H9 (cell line): ENCODE results near the gene LRFN2. TPM values are rescaled to one million over a fixed set of nuclear protein-coding genes. Genes with fewer than 3 reads are reported as not detected.

ENCODE experiments used
- DNase-seq: peaks from one replicate; pipeline ENCODE4 v3.0.0-alpha.2; 2017
- H2AFZ ChIP-seq: one replicate; pipeline ENCODE4 v1.6.1; 2013; ENCODE audit warnings: mild to moderate bottlenecking, low read length, control low read depth, moderate library complexity
- H2AK5ac ChIP-seq: 2 replicates; pipeline ENCODE4 v1.6.1; 2013; ENCODE audit warnings: low read length, control low read depth, mixed read lengths; ENCODE audit not compliant: insufficient read length
- H2BK120ac ChIP-seq: one replicate; pipeline ENCODE4 v1.6.1; 2013; ENCODE audit warnings: low read depth, mild to moderate bottlenecking, low read length, control low read depth, inconsistent platforms; ENCODE audit not compliant: poor library complexity, severe bottlenecking
- H2BK12ac ChIP-seq: 2 replicates; pipeline ENCODE4 v1.6.1; 2013; ENCODE audit warnings: low read length, control low read depth, mixed read lengths, low read depth; ENCODE audit not compliant: insufficient read length
- H2BK15ac ChIP-seq: 2 replicates; pipeline ENCODE4 v1.6.1; 2013; ENCODE audit warnings: low read depth, low read length, control low read depth
- H2BK20ac ChIP-seq: one replicate; pipeline ENCODE4 v1.6.1; 2013; ENCODE audit warnings: low read depth, mild to moderate bottlenecking, low read length, control low read depth, inconsistent platforms; ENCODE audit not compliant: poor library complexity, severe bottlenecking
- H2BK5ac ChIP-seq: 2 replicates; pipeline ENCODE4 v1.6.1; 2013; ENCODE audit warnings: low read length, control low read depth, mixed read lengths; ENCODE audit not compliant: insufficient read length
- H3K14ac ChIP-seq: 2 replicates; pipeline ENCODE4 v1.6.1; 2013; ENCODE audit warnings: low read length, control low read depth; ENCODE audit not compliant: insufficient read depth
- H3K18ac ChIP-seq: 2 replicates; pipeline ENCODE4 v1.6.1; 2013; ENCODE audit warnings: low read depth, mild to moderate bottlenecking, mixed read lengths, low read length, control low read depth; ENCODE audit not compliant: insufficient read length
- H3K23ac ChIP-seq: 2 replicates; pipeline ENCODE4 v1.6.1; 2013; ENCODE audit warnings: low read length, control low read depth, mixed read lengths, low read depth; ENCODE audit not compliant: insufficient read length
- H3K23me2 ChIP-seq: 2 replicates; pipeline ENCODE4 v1.6.1; 2013; ENCODE audit warnings: low read depth, mild to moderate bottlenecking, mixed read lengths, low read length, control low read depth; ENCODE audit not compliant: insufficient read length, poor library complexity, severe bottlenecking
- H3K27ac ChIP-seq: 2 replicates; pipeline ENCODE4 v1.5.1; 2013; ENCODE audit warnings: low read length, control low read depth, mixed read lengths, low read depth; ENCODE audit not compliant: insufficient read length
- H3K27me3 ChIP-seq: 2 replicates; pipeline ENCODE4 v1.6.1; 2013; ENCODE audit warnings: low read length, control low read depth, inconsistent platforms; ENCODE audit not compliant: insufficient read depth
- H3K4ac ChIP-seq: 2 replicates; pipeline ENCODE4 v1.6.1; 2013; ENCODE audit warnings: low read depth, mild to moderate bottlenecking, control low read depth, inconsistent platforms, low read length, moderate library complexity
- H3K4me1 ChIP-seq: 2 replicates; pipeline ENCODE4 v1.6.1; 2013; ENCODE audit warnings: low read length, control low read depth, inconsistent platforms; ENCODE audit not compliant: insufficient read depth
- H3K4me2 ChIP-seq: 2 replicates; pipeline ENCODE4 v1.6.1; 2013; ENCODE audit warnings: low read length, control low read depth, mixed read lengths; ENCODE audit not compliant: insufficient read length, insufficient read depth
- H3K56ac ChIP-seq: 2 replicates; pipeline ENCODE4 v1.6.1; 2013; ENCODE audit warnings: low read depth, mild to moderate bottlenecking, mixed read lengths, low read length, control low read depth; ENCODE audit not compliant: insufficient read length
- H3K79me1 ChIP-seq: 2 replicates; pipeline ENCODE4 v1.6.1; 2013; ENCODE audit warnings: low read depth, mild to moderate bottlenecking, moderate library complexity, low read length, control low read depth, inconsistent platforms; ENCODE audit not compliant: insufficient read depth, poor library complexity, severe bottlenecking
- H3K79me2 ChIP-seq: 2 replicates; pipeline ENCODE4 v1.6.1; 2013; ENCODE audit warnings: low read length, control low read depth, inconsistent platforms; ENCODE audit not compliant: insufficient read depth
- H3K9ac ChIP-seq: 2 replicates; pipeline ENCODE4 v1.6.1; 2013; ENCODE audit warnings: low read length, control low read depth, mixed read lengths; ENCODE audit not compliant: insufficient read length; ENCODE audit errors: extremely low read depth
- H3K9me3 ChIP-seq: one replicate; pipeline ENCODE4 v1.6.1; 2013; ENCODE audit warnings: low read depth, low read length, inconsistent platforms; ENCODE audit not compliant: control insufficient read depth
- H3T11ph ChIP-seq: one replicate; pipeline ENCODE4 v1.6.1; 2013; ENCODE audit warnings: mild to moderate bottlenecking, low read length, control low read depth, inconsistent platforms
- H4K20me1 ChIP-seq: one replicate; pipeline ENCODE4 v1.6.1; 2013; ENCODE audit not compliant: control insufficient read depth, insufficient read length, insufficient read depth
- H4K5ac ChIP-seq: 2 replicates; pipeline ENCODE4 v1.6.1; 2013; ENCODE audit warnings: low read depth, mild to moderate bottlenecking, mixed read lengths, low read length, control low read depth; ENCODE audit not compliant: insufficient read length
- H4K8ac ChIP-seq: replicated peaks from 2 replicates; pipeline ENCODE4 v1.6.1; 2013; ENCODE audit warnings: low read length, control low read depth, mixed read lengths, low read depth; ENCODE audit not compliant: insufficient read length
- H4K91ac ChIP-seq: 2 replicates; pipeline ENCODE4 v1.6.1; 2013; ENCODE audit warnings: low read depth, mild to moderate bottlenecking, moderate library complexity, mixed read lengths, low read length, control low read depth; ENCODE audit not compliant: insufficient read length
- H3K27ac Mint-ChIP-seq, 3 experiments: 2 replicates in 2 of 3; 3 replicates in 1 of 3; pipeline ENCODE4 v1.8.0; 2020 to 2021; ENCODE audit warnings: mixed read lengths in 3 of 3, mild to moderate bottlenecking in 1 of 3, moderate library complexity in 1 of 3
- H3K27me3 Mint-ChIP-seq: 2 replicates; pipeline ENCODE4 v1.8.0; 2021; ENCODE audit warnings: low read depth, mild to moderate bottlenecking, moderate library complexity, mixed read lengths
- H3K36me3 Mint-ChIP-seq, 3 experiments: 2 replicates in 2 of 3; 3 replicates in 1 of 3; pipeline ENCODE4 v1.8.0; 2020 to 2021; ENCODE audit warnings: low read depth in 3 of 3, mixed read lengths in 3 of 3; ENCODE audit not compliant: insufficient read depth in 1 of 3
- H3K4me1 Mint-ChIP-seq, 2 experiments: 2 replicates each; pipeline ENCODE4 v1.8.0; 2020; ENCODE audit warnings: mixed read lengths in 2 of 2
- H3K4me3 Mint-ChIP-seq, 2 experiments: 2 replicates in 1 of 2; 3 replicates in 1 of 2; pipeline ENCODE4 v1.8.0; 2020 to 2021; ENCODE audit warnings: mild to moderate bottlenecking in 2 of 2, mixed read lengths in 2 of 2, moderate library complexity in 1 of 2
- H3K9me3 Mint-ChIP-seq, 2 experiments: 2 replicates in 1 of 2; 3 replicates in 1 of 2; pipeline ENCODE4 v1.8.0; 2020; ENCODE audit warnings: mild to moderate bottlenecking in 2 of 2, mixed read lengths in 2 of 2, moderate library complexity in 1 of 2
- WGBS: extraction: QIAGEN DNeasy Blood & Tissue Kit; methylation state at CpG from one replicate; pipeline ENCODE4 v1.1.7; 2013; ENCODE audit warnings: missing lambda C conversion rate, low lambda C conversion rate, mixed read lengths; ENCODE audit not compliant: insufficient read length; ENCODE audit errors: extremely low coverage; 5-methylcytosine and 5-hydroxymethylcytosine counted together
- total RNA-seq: library from RNA; stranded (reverse); gene quantifications from 2 replicates; pipeline ENCODE4 v1.2.1, GENCODE V29; 2021
- TF ChIP-seq, protein P1 (sequence below): fragments of 200-600 bp; sonication (generic); conservative IDR thresholded peaks from 3 replicates; pipeline ENCODE4 v1.8.0; 2021; ENCODE audit warnings: antibody characterized with exemption, mild to moderate bottlenecking

The LRFN2 gene
- total RNA-seq, 1 experiment from 2014 or later: 0.11 TPM

DNA sequence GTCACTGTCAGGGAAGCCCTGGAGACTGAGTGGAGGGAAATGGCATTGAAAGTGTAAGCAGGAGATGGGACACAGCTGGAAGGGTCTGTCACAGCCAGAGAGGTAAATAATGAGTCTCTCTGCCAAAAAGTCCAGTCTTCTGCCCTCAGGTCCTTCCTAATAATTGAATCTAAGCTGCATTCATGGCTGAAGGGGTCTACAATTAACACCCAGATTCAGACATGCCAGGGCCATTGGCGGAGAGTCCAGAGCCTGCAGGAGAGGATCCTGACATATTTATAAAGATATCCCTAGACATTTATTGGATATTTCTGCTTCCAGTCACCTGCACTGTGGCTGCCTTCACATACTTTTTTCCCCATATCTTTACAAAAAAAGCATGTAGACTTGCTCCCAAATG lies 89.0 kb downstream of the LRFN2 start:
- Histone ChIP-seq H4K91ac (no peak overlapping the region), H2AK5ac (no peak overlapping the region), H4K5ac (no peak overlapping the region), H2BK12ac (no peak overlapping the region), H3K4me1 (no peaks in the 10 kb centered on the region), H3K18ac (no peak overlapping the region), H2BK20ac (no peak overlapping the region), H3K79me1 (no peaks in the 10 kb centered on the region), H3K23me2 (no peaks in the 10 kb centered on the region), H2BK5ac (no peak overlapping the region), H2BK120ac (no peak overlapping the region), H3K4me2 (no peak overlapping the region), H3K79me2 (no peaks in the 10 kb centered on the region), H3K9ac (no peak overlapping the region), H3K27ac (no peak overlapping the region), H3K27me3 (no peaks in the 10 kb centered on the region), H3K9me3 (no peaks in the 10 kb centered on the region), H3T11ph (no peak overlapping the region), H2BK15ac (no peak overlapping the region), H3K23ac (no peak overlapping the region), H3K4ac (no peak overlapping the region), H4K20me1 (no peaks in the 10 kb centered on the region), H3K14ac (no peak overlapping the region), H4K8ac (no peak overlapping the region), H2AFZ (no peak overlapping the region), H3K56ac (no peak overlapping the region)
- Mint-ChIP-seq H3K9me3 (no peaks in the 10 kb centered on the region), H3K27me3 (no peaks in the 10 kb centered on the region), H3K36me3 (no peaks in the 10 kb centered on the region), H3K4me1 (no peaks in the 10 kb centered on the region), H3K27ac (no peak overlapping the region), H3K4me3 (no peak overlapping the region)
- TF ChIP-seq, protein P1, sequence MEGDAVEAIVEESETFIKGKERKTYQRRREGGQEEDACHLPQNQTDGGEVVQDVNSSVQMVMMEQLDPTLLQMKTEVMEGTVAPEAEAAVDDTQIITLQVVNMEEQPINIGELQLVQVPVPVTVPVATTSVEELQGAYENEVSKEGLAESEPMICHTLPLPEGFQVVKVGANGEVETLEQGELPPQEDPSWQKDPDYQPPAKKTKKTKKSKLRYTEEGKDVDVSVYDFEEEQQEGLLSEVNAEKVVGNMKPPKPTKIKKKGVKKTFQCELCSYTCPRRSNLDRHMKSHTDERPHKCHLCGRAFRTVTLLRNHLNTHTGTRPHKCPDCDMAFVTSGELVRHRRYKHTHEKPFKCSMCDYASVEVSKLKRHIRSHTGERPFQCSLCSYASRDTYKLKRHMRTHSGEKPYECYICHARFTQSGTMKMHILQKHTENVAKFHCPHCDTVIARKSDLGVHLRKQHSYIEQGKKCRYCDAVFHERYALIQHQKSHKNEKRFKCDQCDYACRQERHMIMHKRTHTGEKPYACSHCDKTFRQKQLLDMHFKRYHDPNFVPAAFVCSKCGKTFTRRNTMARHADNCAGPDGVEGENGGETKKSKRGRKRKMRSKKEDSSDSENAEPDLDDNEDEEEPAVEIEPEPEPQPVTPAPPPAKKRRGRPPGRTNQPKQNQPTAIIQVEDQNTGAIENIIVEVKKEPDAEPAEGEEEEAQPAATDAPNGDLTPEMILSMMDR: no peak
- WGBS: no CpG with 5 or more reads among the region's 1 CpG
- DNase-seq: no peak
